ENCODE data around the gene BEAN1. TPM values are rescaled to one million over a fixed set of nuclear protein-coding genes. Genes with fewer than 3 reads are reported as not detected.

BEAN1 gene
- total RNA-seq, 2 experiments from 2014 or later, result not detected

- H3K27ac Mint-ChIP-seq, result peak overlapping the region; percentile 68
- no peak overlapping the region for H3K4me3 Mint-ChIP-seq
- no peak for ATAC-seq
- H3K27me3 Mint-ChIP-seq, result no peaks in the 10 kb centered on the region
- no peaks in the 10 kb centered on the region for H3K36me3 Mint-ChIP-seq (ENCODE audit: low read depth)
- no peak for DNase-seq
- ChIA-PET CTCF (interaction anchor here (0.7 to 4.0 kb wide), 10 partner anchors 13 to 177 kb away, joined by 3 to 29 read pairs (median 4); no protein-coding TSS in a partner anchor), POLR2A (interaction anchor here (0.6 to 1.2 kb wide), 3 partner anchors 44 to 90 kb away, joined by 3 to 7 read pairs (median 3); no protein-coding TSS in a partner anchor)
- intact Hi-C loops (cut with DNase I, micrococcal nuclease), result loop anchor here in 1 of 2 experiments (5.0 kb wide), 1 partner anchor 42 kb away; no protein-coding TSS in a partner anchor
- H3K4me1 Mint-ChIP-seq, result peaks cover 25% of the 10 kb centered on the region
- H3K9me3 Mint-ChIP-seq (ENCODE audit: low read depth), result no peaks in the 10 kb centered on the region
These were observed 48.1 kb downstream of the BEAN1 start for GRCh38 chr16:66475232-66475631.

GRCh38 chr16:66476328-66477027 is 49.4 kb downstream of the BEAN1 start:
- POLR2A ChIA-PET, result interaction anchor here (0.6 to 1.2 kb wide), 4 partner anchors 10 to 68 kb away, joined by 3 read pairs; no protein-coding TSS in a partner anchor
- Mint-ChIP-seq H3K27ac (no peak overlapping the region), H3K36me3 (ENCODE audit: low read depth) (no peaks in the 10 kb centered on the region), H3K4me3 (no peak overlapping the region), H3K27me3 (no peaks in the 10 kb centered on the region), H3K9me3 (ENCODE audit: low read depth) (no peaks in the 10 kb centered on the region), H3K4me1 (peaks cover 25% of the 10 kb centered on the region)
- intact Hi-C loops (cut with DNase I, micrococcal nuclease), result loop anchor here in 1 of 2 experiments (5.0 kb wide), 1 partner anchor 41 kb away; no protein-coding TSS in a partner anchor
- peak; percentile 76 for DNase-seq
- CTCF ChIA-PET, result interaction anchor here (0.6 to 4.0 kb wide), 10 partner anchors 9 to 132 kb away, joined by 3 to 29 read pairs (median 4); partner anchors contain the start of gene CKLF
- ATAC-seq, result peak; percentile 35

DNA sequence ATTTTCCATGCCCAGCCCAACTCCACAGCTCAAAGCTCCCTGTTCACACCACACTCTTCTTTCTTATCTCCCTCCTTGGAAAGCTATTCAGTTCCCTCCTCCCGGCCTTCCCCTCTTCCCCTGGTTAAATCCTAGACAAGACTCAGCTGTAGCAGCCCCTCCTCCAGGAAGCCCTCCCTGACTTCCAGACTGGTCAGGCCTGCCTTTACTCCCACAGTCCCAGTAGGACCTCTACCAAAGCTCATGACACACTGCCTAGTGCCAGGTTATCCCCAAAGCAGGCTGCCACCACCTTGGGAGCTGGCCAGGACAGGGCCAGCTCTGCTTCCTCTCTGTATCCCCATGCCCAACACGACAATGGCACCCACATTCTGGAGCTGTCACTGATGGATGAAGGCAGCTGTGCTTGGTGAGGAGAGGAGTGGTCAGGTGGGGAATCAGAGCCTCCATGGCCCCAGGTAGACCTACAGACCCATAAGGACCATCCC is 50.0 kb downstream of the BEAN1 start:
- ATAC-seq, result no peak
- Mint-ChIP-seq H3K27ac (no peak overlapping the region), H3K9me3 (ENCODE audit: low read depth) (no peaks in the 10 kb centered on the region), H3K27me3 (no peaks in the 10 kb centered on the region), H3K36me3 (ENCODE audit: low read depth) (no peaks in the 10 kb centered on the region), H3K4me1 (peaks cover 25% of the 10 kb centered on the region), H3K4me3 (no peak overlapping the region)
- POLR2A ChIA-PET, result interaction anchor here (1.1 kb wide), 1 partner anchor 10 kb away, joined by 3 read pairs; no protein-coding TSS in a partner anchor
- intact Hi-C loops (cut with DNase I, micrococcal nuclease), result loop anchor here in 1 of 2 experiments (5.0 kb wide), 1 partner anchor 40 kb away; no protein-coding TSS in a partner anchor
- CTCF ChIA-PET, result interaction anchor here (0.6 to 4.0 kb wide), 11 partner anchors 8 to 131 kb away, joined by 3 to 29 read pairs (median 5); partner anchors contain the start of gene CKLF
- DNase-seq, result no peak

DNA sequence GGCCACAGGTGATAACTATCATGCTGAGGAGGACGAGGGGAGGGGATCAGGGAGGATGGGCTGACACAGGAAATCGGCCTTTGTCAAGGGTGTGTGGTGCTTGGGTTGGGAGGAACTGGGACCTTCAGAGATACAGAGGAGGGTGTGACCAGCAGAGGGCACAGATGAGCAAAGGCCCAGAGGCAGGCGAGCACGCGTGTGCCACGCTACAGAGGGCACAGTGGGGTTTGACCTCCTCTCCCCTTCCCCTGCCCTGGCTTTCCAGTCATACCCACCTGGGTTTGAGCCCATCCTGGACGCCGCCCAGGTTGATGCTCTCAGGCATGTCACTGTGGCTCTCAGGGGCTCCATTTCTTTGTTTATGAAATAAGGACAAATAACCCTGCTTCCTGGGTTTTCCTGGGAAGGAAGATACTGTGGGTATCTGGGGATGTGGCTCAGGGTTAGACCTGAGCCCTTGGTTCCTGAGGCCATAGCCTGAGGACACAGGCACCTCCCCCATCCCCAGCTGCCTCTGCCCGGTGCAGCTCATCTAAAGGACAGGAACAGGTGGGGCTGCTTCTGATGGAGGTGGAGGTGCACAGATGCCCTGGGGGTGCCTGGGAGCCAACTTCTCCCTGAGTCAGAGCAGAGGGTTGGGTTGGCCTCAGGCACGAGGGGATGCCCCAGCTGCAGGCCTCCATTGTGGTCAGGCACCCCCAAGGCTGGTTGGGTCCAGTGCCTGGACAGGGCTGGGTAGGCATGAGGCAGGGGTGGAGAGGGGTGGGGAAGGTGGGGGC is 51.8 kb downstream of the BEAN1 start:
- H3K9me3 Mint-ChIP-seq (ENCODE audit: low read depth), result no peaks in the 10 kb centered on the region
- ChIA-PET POLR2A (no interaction called here), CTCF (interaction anchor here (0.5 to 6.1 kb wide), 8 partner anchors 23 to 864 kb away, joined by 3 to 83 read pairs (median 4); no protein-coding TSS in a partner anchor)
- H3K27me3 Mint-ChIP-seq, result no peaks in the 10 kb centered on the region
- ATAC-seq, result peak; percentile 80
- H3K36me3 Mint-ChIP-seq (ENCODE audit: low read depth), result no peaks in the 10 kb centered on the region
- DNase-seq, result peak; percentile 90
- intact Hi-C loops (cut with DNase I, micrococcal nuclease), result loop anchor here (1.0 to 5.0 kb wide), 6 partner anchors 38 to 126 kb away; partner anchors contain the start of genes CKLF (in 1 of the 2) and CMTM3 (in 1 of the 2)
- H3K27ac Mint-ChIP-seq, result peak overlapping the region; percentile 71
- no peak overlapping the region for H3K4me3 Mint-ChIP-seq
- H3K4me1 Mint-ChIP-seq, result peaks cover 34% of the 10 kb centered on the region

DNA sequence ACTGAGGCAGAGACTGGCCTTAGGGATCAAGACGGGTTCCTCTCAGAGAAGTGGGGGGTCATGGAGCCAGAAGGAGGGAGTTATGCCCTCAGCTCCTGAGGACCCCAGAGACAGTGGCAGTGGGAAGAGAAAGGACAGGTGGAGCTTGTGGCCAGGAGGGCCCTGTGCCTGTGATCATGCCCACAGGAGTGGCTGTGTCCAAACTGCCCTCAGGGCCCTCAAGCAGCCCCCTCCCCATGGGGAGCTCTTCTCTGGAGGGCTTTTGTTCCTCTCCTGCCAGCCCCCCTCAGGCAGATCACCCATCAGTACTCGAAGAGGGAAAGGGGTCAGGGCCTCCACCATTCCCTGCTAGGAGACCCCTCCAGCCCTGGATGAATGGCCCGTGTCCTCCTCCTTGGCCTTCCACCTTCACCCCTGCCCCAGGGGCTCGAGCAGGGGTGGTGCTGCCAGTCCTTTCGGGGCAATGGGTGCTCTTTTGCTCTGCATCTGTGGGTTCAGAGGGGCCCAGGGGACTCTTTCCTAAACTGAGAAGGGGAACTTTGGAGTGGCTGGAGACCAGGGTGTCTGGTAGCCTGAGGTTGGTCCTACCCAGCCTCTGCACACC is 52.7 kb downstream of the BEAN1 start:
- ChIA-PET POLR2A (interaction anchor here (0.7 kb wide), 1 partner anchor 8 kb away, joined by 4 read pairs; no protein-coding TSS in a partner anchor), CTCF (interaction anchor here (0.6 to 6.1 kb wide), 6 partner anchors 28 to 865 kb away, joined by 3 to 83 read pairs (median 4); no protein-coding TSS in a partner anchor)
- no peak for ATAC-seq
- Mint-ChIP-seq H3K27ac (no peak overlapping the region), H3K27me3 (no peaks in the 10 kb centered on the region), H3K4me1 (peaks cover 29% of the 10 kb centered on the region), H3K9me3 (ENCODE audit: low read depth) (no peaks in the 10 kb centered on the region), H3K4me3 (no peak overlapping the region), H3K36me3 (ENCODE audit: low read depth) (no peaks in the 10 kb centered on the region)
- intact Hi-C loops (cut with DNase I, micrococcal nuclease), result loop anchor here (2.0 to 5.0 kb wide), 4 partner anchors 37 to 125 kb away; partner anchors contain the start of genes CKLF (in 1 of the 2) and CMTM3 (in 1 of the 2)
- no peak for DNase-seq

- no peak for DNase-seq
- no peaks in the 10 kb centered on the region for H3K36me3 Mint-ChIP-seq (ENCODE audit: low read depth)
- ChIA-PET POLR2A (no interaction called here), CTCF (interaction anchor here (0.6 to 6.1 kb wide), 4 partner anchors 28 to 127 kb away, joined by 3 to 83 read pairs (median 4); no protein-coding TSS in a partner anchor)
- H3K27me3 Mint-ChIP-seq, result no peaks in the 10 kb centered on the region
- peaks cover 23% of the 10 kb centered on the region for H3K4me1 Mint-ChIP-seq
- H3K9me3 Mint-ChIP-seq (ENCODE audit: low read depth), result no peaks in the 10 kb centered on the region
- intact Hi-C loops (cut with DNase I, micrococcal nuclease), result no loop called here
- ATAC-seq, result no peak
- no peak overlapping the region for H3K27ac Mint-ChIP-seq
- no peak overlapping the region for H3K4me3 Mint-ChIP-seq
These were observed 53.4 kb downstream of the BEAN1 start for GRCh38 chr16:66480265-66481080.

GRCh38 chr16:66481081-66481942 is 54.2 kb downstream of the BEAN1 start:
- no peak for ATAC-seq
- peaks cover 23% of the 10 kb centered on the region for H3K4me1 Mint-ChIP-seq
- intact Hi-C loops (cut with DNase I, micrococcal nuclease), result no loop called here
- no peak overlapping the region for H3K4me3 Mint-ChIP-seq
- H3K9me3 Mint-ChIP-seq (ENCODE audit: low read depth), result no peaks in the 10 kb centered on the region
- H3K27me3 Mint-ChIP-seq, result no peaks in the 10 kb centered on the region
- no peak overlapping the region for H3K27ac Mint-ChIP-seq
- ChIA-PET CTCF (interaction anchor here (0.8 to 6.1 kb wide), 2 partner anchors 75 to 324 kb away, joined by 3 to 83 read pairs; no protein-coding TSS in a partner anchor), POLR2A (no interaction called here)
- DNase-seq, result no peak
- no peaks in the 10 kb centered on the region for H3K36me3 Mint-ChIP-seq (ENCODE audit: low read depth)

- no peak overlapping the region for H3K4me3 Mint-ChIP-seq
- H3K27me3 Mint-ChIP-seq, result no peaks in the 10 kb centered on the region
- H3K27ac Mint-ChIP-seq, result no peak overlapping the region
- ATAC-seq (no peak), DNase-seq (no peak)
- peaks cover 23% of the 10 kb centered on the region for H3K4me1 Mint-ChIP-seq
- H3K9me3 Mint-ChIP-seq (ENCODE audit: low read depth), result no peaks in the 10 kb centered on the region
- POLR2A ChIA-PET, result no interaction called here
- CTCF ChIA-PET, result interaction anchor here (0.5 to 6.1 kb wide), 4 partner anchors 34 to 451 kb away, joined by 3 to 83 read pairs (median 3); no protein-coding TSS in a partner anchor
- intact Hi-C loops (cut with DNase I, micrococcal nuclease), result no loop called here
- H3K36me3 Mint-ChIP-seq (ENCODE audit: low read depth), result no peaks in the 10 kb centered on the region
These were observed 54.9 kb downstream of the BEAN1 start for GRCh38 chr16:66481943-66482390.

DNA sequence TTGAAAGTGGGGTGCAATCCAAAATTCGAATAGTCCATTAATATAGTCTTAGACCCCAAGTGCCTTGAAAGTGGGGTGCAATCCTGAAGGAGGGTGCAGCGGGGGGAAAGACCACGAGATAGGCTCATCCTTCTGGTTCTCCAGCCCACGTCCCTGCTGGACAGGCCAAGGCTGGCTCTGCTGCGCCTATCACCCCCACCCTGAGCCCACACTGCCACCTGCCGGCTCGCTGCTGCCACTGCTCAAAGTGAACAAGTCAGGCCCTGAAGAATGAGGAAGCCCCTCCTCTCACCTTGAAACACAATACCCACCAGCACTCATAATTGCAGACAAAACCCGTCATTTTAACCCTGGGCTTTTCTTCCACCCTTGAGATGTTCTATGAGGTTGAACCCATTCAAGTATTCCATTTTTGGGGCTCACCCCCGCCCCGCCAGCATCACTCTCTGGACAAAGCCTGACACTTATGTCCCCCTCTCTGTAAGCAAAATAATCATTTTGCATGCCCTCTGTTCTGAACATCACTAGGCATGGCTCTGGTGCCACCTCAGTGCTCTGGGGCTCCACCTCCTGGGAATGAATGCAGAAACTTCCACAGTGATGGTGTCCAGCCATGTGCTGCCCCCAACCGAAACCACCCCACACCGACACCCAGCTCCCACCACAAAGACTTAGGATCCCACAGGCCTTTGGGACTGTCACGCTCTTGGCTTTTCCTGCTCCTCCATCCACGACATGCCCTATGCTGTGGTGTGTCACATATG is 56.8 kb downstream of the BEAN1 start:
- ChIA-PET POLR2A (no interaction called here), CTCF (interaction anchor here (0.6 to 6.1 kb wide), 5 partner anchors 38 to 160 kb away, joined by 3 to 83 read pairs (median 6); no protein-coding TSS in a partner anchor)
- Mint-ChIP-seq H3K27ac (peak overlapping the region; percentile 55), H3K4me1 (peaks cover 18% of the 10 kb centered on the region), H3K4me3 (no peak overlapping the region), H3K27me3 (no peaks in the 10 kb centered on the region), H3K9me3 (ENCODE audit: low read depth) (no peaks in the 10 kb centered on the region), H3K36me3 (ENCODE audit: low read depth) (no peaks in the 10 kb centered on the region)
- intact Hi-C loops (cut with DNase I, micrococcal nuclease), result loop anchor here (1.0 kb wide), 2 partner anchors 78 to 127 kb away; no protein-coding TSS in a partner anchor
- peak; percentile 89 for DNase-seq
- peak; percentile 77 for ATAC-seq

Data from activated CD4-positive, alpha-beta T cell treated with anti-CD3 and anti-CD28 coated beads for 36 hours (primary cell).